ENCODE data around the gene MUSTN1. TPM values are rescaled to one million over a fixed set of nuclear protein-coding genes. Genes with fewer than 3 reads are reported as not detected.

MUSTN1 gene
- total and polyA plus RNA-seq, 7 donors, result 4.2 to 12.7 (median 8.2) TPM; not detected in 1

DNA sequence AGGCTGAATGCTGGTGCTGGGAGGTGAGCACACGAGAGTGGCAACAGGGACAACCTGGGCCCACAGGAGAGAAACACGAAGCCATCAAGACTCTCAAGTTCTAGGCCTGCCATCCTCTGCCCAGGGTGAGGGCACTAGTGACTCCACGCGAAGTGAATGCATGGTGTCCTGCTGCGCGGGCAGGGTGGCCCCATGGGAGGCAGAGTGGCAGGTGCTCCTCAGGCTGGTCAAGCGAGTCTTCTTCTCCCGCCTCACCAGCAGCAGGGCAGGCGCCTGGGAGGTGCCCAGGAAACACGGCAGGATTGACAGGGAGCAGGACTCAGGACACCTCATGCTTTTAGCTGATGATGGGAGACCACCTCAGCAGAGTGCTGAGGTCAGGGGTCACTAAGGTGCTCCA, 35.7 kb upstream of the MUSTN1 start:
- Histone ChIP-seq H3K4me1 (peaks cover 0 to 8% (median 0%) of the 10 kb centered on the region in 4 donors), H3K27me3 (no peaks in the 10 kb centered on the region), H3K27ac (no peak overlapping the region), H3K36me3 (no peaks in the 10 kb centered on the region), H3K9me3 (no peaks in the 10 kb centered on the region), H3K4me3 (no peak overlapping the region)
- intact Hi-C loops (cut with DNase I), result no loop called here
- TF ChIP-seq, protein P1, sequence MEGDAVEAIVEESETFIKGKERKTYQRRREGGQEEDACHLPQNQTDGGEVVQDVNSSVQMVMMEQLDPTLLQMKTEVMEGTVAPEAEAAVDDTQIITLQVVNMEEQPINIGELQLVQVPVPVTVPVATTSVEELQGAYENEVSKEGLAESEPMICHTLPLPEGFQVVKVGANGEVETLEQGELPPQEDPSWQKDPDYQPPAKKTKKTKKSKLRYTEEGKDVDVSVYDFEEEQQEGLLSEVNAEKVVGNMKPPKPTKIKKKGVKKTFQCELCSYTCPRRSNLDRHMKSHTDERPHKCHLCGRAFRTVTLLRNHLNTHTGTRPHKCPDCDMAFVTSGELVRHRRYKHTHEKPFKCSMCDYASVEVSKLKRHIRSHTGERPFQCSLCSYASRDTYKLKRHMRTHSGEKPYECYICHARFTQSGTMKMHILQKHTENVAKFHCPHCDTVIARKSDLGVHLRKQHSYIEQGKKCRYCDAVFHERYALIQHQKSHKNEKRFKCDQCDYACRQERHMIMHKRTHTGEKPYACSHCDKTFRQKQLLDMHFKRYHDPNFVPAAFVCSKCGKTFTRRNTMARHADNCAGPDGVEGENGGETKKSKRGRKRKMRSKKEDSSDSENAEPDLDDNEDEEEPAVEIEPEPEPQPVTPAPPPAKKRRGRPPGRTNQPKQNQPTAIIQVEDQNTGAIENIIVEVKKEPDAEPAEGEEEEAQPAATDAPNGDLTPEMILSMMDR (IDR thresholded peaks at IDR 0.05), result no peak
- TF ChIP-seq EP300 (IDR thresholded peaks at IDR 0.05) (no peak), POLR2A (IDR thresholded peaks at IDR 0.05) (no peak), POLR2AphosphoS5 (IDR thresholded peaks at IDR 0.05) (no peak)
- WGBS, 2 donors, result 97 to 98% methylated on average over 10 of the region's 10 CpGs
- no peak for DNase-seq

DNA sequence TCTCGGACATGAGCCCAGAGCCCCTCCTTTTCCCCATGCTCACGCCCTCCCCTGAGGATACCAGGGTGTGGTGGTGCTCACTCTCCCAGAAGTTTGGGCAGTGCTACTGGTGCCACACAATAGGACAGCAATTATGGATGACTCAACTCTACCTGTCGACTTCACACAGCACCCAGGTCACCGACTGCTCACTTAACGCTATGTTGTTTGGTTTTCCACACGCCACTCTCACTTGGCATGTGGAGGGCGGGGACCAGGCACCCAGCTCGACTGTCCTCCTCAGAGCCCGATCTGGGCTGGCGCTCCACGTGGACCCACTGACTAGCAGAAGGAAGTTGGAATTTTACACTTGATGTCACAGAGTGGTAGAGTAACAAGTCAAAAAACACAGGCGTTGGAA, 31.6 kb upstream of the MUSTN1 start:
- DNase-seq, result no peak
- Histone ChIP-seq H3K36me3 (no peaks in the 10 kb centered on the region), H3K27ac (no peak overlapping the region), H3K4me1 (no peaks in the 10 kb centered on the region), H3K27me3 (no peaks in the 10 kb centered on the region), H3K9me3 (no peaks in the 10 kb centered on the region), H3K4me3 (no peak overlapping the region)
- intact Hi-C loops (cut with DNase I), result no loop called here
- TF ChIP-seq EP300 (IDR thresholded peaks at IDR 0.05) (no peak), POLR2A (IDR thresholded peaks at IDR 0.05) (no peak), POLR2AphosphoS5 (IDR thresholded peaks at IDR 0.05) (no peak)
- TF ChIP-seq, protein P1 (IDR thresholded peaks at IDR 0.05), result no peak
- 88 to 95% methylated on average over 12 of the region's 12 CpGs for WGBS, 2 donors

DNA sequence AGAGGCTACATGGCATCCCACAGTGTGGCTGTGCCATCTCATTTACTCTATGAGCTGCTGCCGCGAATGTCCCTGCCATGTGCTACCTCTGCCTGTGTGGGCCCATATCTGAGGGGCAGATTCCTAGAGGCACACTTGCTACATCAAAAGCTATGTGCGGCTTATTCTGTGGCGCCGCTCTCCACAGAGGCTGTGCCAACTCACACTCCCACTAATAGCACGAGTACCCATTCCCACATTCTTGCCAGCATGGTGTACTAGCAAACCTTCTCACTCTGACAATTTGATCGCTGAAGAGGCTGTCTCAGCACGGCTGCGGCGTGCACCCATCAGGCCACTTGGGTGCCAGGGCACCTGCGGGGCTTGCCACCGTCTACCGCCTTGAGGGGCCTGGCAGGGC, 31.2 kb upstream of the MUSTN1 start:
- 93 to 98% methylated on average over 13 of the region's 13 CpGs for WGBS, 2 donors
- Histone ChIP-seq H3K4me1 (no peaks in the 10 kb centered on the region), H3K4me3 (no peak overlapping the region), H3K9me3 (no peaks in the 10 kb centered on the region), H3K27ac (no peak overlapping the region), H3K27me3 (no peaks in the 10 kb centered on the region), H3K36me3 (no peaks in the 10 kb centered on the region)
- no peak for TF ChIP-seq POLR2A (IDR thresholded peaks at IDR 0.05)
- TF ChIP-seq, protein P1 (IDR thresholded peaks at IDR 0.05), result no peak
- TF ChIP-seq POLR2AphosphoS5 (IDR thresholded peaks at IDR 0.05), result no peak
- TF ChIP-seq EP300 (IDR thresholded peaks at IDR 0.05), result no peak
- intact Hi-C loops (cut with DNase I), result no loop called here
- no peak for DNase-seq

DNA sequence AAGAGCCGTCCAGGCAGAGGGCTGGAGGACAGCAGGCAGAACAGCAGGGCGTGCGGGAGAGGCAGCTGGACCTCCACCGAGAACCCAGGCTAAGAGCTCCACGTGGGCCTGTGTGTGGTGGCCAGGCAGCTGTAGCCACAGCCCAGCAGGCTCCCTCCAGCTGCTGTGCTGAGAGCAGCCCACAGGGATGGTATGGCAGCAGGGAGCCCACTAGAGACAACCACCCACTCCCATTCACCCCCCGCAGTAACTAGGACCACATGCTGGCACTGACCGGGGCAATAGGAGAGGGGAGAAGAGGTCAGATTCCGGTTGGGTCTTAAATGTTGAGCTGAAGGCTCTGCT, 25.6 kb upstream of the MUSTN1 start:
- Histone ChIP-seq H3K27me3 (no peaks in the 10 kb centered on the region), H3K4me3 (no peak overlapping the region), H3K36me3 (no peaks in the 10 kb centered on the region), H3K27ac (no peak overlapping the region), H3K4me1 (peaks cover 0 to 17% (median 12%) of the 10 kb centered on the region in 4 donors), H3K9me3 (no peaks in the 10 kb centered on the region)
- intact Hi-C loops (cut with DNase I), result no loop called here
- DNase-seq, result no peak
- WGBS, 2 donors, result 91% methylated on average over 8 of the region's 8 CpGs
- TF ChIP-seq POLR2AphosphoS5 (IDR thresholded peaks at IDR 0.05) (no peak), EP300 (IDR thresholded peaks at IDR 0.05) (no peak), POLR2A (IDR thresholded peaks at IDR 0.05) (no peak)
- TF ChIP-seq, protein P1 (IDR thresholded peaks at IDR 0.05), result no peak

DNA sequence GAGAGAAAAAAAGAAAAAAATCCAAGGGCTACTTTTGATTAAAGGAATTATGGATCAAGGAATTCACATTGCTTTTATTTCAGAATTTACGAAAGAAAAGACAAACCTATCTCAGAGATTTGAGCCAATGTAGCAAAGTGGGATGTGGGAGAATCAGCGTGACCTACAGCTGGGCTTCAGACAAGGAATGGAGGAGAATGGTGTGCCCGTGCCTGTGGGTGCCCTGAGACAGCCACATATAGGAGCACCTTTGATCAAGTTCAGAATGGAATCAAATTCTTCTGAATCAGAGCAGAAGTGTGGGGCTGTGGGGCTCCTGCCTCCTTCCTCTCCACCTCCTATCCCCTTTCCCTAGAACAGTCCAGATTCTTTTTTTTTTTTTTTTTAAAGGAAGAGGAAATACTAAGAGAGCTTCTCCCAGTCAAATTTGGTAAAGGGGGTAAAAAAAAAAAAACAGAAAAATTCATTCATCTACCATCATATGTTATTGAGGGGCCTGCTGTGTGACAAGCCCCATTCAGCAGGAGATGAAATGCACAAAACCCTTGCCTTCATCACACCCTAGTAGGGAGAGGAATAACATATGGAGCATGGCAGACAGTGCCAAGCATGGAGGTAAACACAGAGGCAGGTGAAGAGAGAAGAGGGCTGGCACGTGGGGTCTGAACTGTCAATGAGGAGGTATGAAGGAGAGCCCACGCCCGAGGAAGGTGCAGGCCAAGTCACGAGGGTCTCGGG, 25.0 kb upstream of the MUSTN1 start:
- peaks cover 0 to 17% (median 12%) of the 10 kb centered on the region in 4 donors for H3K4me1 ChIP-seq
- intact Hi-C loops (cut with DNase I), result no loop called here

More for the DNA sequence above, 25.0 kb upstream of the MUSTN1 start:
- Histone ChIP-seq H3K9me3 (no peaks in the 10 kb centered on the region), H3K27ac (no peak overlapping the region), H3K4me3 (no peak overlapping the region), H3K36me3 (peaks cover 0 to 5% (median 0%) of the 10 kb centered on the region in 4 donors), H3K27me3 (no peaks in the 10 kb centered on the region)
- DNase-seq, result no peak
- WGBS, 2 donors, result 86 to 93% methylated on average over 8 of the region's 8 CpGs
- TF ChIP-seq POLR2AphosphoS5 (IDR thresholded peaks at IDR 0.05) (no peak), POLR2A (IDR thresholded peaks at IDR 0.05) (no peak), EP300 (IDR thresholded peaks at IDR 0.05) (no peak)
- TF ChIP-seq, protein P1 (IDR thresholded peaks at IDR 0.05), result no peak

All from sigmoid colon (tissue), 7 donors.